Stimulated activated CD4-positive, alpha-beta T cell treated with anti-CD3 and anti-CD28 coated beads, Interleukin-4, amount 100 ng/mL, for 4 hours (primary cell): ENCODE measurements around the gene SF3B4.
A peak's percentile ranks its signal among the peaks of the same experiment; 100 is the strongest.

ENCODE experiments used
- DNase-seq, 2 experiments: peaks; one replicate each; pipeline ENCODE4 v3.0.0-alpha.2; 2020

SF3B4 gene

GRCh38 chr1:149886396-149887195 lies 41.0 kb downstream of the SF3B4 start:
- peak; percentile 61 to 88 for DNase-seq

DNA sequence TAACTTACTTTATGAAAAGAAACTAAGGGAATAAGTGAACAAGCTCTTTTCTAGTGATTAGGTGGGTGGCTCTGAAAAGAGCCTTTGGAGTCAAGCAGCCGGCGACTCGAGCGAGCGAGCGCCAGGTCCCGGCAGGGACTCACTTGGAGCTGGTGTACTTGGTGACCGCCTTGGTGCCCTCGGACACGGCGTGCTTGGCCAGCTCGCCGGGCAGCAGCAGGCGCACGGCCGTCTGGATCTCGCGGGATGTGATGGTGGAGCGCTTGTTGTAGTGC lies 41.5 kb downstream of the SF3B4 start:
- DNase-seq: peak in 1 of 2 experiments; percentile 6

GRCh38 chr1:149885339-149886120 lies 42.1 kb downstream of the SF3B4 start:
- DNase-seq: peak; percentile 50 to 61

GRCh38 chr1:149884433-149885338 lies 42.9 kb downstream of the SF3B4 start:
- DNase-seq: no peak

DNA sequence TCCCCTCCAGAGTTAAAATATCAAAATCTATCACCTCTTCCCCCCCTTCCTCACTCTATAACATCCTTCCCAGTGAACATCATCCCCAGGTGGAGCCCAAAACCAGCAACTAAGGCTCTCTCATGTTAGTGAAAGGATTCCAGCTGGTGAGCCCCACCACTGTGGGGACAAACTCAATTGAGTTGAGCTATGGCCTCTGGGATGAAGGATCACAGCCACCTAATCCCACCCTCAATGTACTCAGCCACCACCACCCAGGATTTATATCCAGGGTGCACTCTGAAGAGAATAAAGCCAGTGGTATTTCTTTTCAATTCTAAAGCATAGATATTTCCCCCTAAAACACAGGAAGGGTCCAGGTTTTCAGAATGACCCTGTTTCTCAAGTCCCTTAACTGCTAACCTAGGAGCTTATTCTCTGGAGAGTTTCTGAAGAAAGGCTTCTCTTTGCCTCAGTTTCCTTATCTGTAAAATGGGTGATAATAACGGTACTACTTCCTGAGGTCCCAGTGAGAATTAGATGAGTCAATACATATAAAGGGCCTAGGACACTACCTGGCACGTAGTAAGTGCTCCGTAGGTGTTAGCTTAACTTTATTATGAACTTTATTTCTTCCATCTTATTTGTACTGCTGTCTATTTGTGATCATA lies 43.9 kb downstream of the SF3B4 start:
- no peak for DNase-seq

DNA sequence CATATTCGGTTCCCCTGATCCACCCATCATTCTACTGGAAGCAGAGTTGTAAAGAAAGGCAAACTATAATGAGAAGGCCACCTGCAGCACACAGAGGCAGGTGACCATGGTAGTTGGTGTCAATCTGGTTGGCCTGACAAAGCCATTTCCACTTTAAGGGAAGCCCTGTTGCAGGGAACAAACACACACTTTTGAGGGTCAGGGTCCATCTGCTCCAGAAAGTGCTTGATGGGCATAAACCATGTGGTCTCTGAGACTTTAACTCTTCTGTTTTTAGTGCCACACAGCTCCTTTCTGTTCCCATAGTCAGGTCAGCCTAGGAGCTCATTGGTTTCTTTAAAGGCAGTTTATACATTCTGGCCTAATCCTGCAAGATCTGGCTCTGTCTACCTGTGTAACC lies 45.7 kb downstream of the SF3B4 start:
- DNase-seq: no peak

DNA sequence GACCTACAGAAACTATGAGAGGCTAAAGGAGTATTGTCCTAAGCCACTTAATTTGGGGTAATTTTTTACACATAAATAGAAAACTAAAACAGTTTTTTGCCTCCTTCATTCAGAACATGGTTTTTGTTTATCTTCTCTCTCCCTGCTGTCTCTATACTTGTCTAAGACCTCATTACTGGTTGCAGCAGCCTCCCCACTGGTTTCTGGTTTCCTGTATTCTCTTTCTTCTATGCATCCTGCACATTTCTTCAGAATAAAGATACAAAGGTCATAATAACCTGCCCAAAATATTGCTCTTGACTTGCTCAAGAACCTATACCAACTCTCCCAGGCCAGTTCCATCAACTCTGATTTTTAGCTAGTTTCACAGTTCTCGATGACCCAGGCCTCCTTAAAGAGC lies 48.0 kb downstream of the SF3B4 start:
- no peak for DNase-seq

GRCh38 chr1:149877211-149877946 lies 50.2 kb downstream of the SF3B4 start:
- DNase-seq: no peak
